ENCODE measurements around the gene SPIC. TPM values are rescaled to one million over a fixed set of nuclear protein-coding genes. Genes with fewer than 3 reads are reported as not detected.

SPIC gene
- polyA plus RNA-seq, 1 donor from 2014 or later, result not detected

- Histone ChIP-seq H2AFZ (ENCODE audit: low read depth, low read length) (no peak overlapping the region), H4K20me1 (ENCODE audit: insufficient read depth) (no peaks in the 10 kb centered on the region), H3K27me3 (ENCODE audit: insufficient read depth, low read depth, low read length) (no peaks in the 10 kb centered on the region), H3K27ac (ENCODE audit: low read length) (no peak overlapping the region), H3K9me2 (ENCODE audit: insufficient read depth, low read length) (no peaks in the 10 kb centered on the region), H3K9me3 (ENCODE audit: low read length) (no peaks in the 10 kb centered on the region), H3K79me2 (replicated peaks; ENCODE audit: insufficient read depth, low read length) (no peaks in the 10 kb centered on the region), H3K4me3 (ENCODE audit: low read length) (no peak overlapping the region), H3F3A (ENCODE audit: insufficient read depth, low read length, poor library complexity, severe bottlenecking) (no peaks in the 10 kb centered on the region), H3K36me3 (ENCODE audit: insufficient read depth, low read length) (no peaks in the 10 kb centered on the region), H3K9ac (ENCODE audit: low read length) (no peak overlapping the region), H3K4me2 (ENCODE audit: low read length) (no peak overlapping the region)
- TF ChIP-seq MXI1 (conservative IDR thresholded peaks at IDR 0.05; ENCODE audit: poor library complexity, severe bottlenecking), result no peak
- TF ChIP-seq EZH2 (IDR thresholded peaks at IDR 0.05; ENCODE audit: borderline replicate concordance, insufficient read depth, low read length, poor library complexity, severe bottlenecking), result no peak
- TF ChIP-seq TAF1 (IDR thresholded peaks at IDR 0.05; ENCODE audit: low read depth), result no peak
- TF ChIP-seq, protein P1, sequence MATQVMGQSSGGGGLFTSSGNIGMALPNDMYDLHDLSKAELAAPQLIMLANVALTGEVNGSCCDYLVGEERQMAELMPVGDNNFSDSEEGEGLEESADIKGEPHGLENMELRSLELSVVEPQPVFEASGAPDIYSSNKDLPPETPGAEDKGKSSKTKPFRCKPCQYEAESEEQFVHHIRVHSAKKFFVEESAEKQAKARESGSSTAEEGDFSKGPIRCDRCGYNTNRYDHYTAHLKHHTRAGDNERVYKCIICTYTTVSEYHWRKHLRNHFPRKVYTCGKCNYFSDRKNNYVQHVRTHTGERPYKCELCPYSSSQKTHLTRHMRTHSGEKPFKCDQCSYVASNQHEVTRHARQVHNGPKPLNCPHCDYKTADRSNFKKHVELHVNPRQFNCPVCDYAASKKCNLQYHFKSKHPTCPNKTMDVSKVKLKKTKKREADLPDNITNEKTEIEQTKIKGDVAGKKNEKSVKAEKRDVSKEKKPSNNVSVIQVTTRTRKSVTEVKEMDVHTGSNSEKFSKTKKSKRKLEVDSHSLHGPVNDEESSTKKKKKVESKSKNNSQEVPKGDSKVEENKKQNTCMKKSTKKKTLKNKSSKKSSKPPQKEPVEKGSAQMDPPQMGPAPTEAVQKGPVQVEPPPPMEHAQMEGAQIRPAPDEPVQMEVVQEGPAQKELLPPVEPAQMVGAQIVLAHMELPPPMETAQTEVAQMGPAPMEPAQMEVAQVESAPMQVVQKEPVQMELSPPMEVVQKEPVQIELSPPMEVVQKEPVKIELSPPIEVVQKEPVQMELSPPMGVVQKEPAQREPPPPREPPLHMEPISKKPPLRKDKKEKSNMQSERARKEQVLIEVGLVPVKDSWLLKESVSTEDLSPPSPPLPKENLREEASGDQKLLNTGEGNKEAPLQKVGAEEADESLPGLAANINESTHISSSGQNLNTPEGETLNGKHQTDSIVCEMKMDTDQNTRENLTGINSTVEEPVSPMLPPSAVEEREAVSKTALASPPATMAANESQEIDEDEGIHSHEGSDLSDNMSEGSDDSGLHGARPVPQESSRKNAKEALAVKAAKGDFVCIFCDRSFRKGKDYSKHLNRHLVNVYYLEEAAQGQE (IDR thresholded peaks at IDR 0.05; ENCODE audit: borderline replicate concordance), result no peak
- no peak for TF ChIP-seq RAD21 (conservative IDR thresholded peaks at IDR 0.05)
- no peak for TF ChIP-seq SMC3 (conservative IDR thresholded peaks at IDR 0.05; ENCODE audit: poor library complexity)
- TF ChIP-seq, protein P2, sequence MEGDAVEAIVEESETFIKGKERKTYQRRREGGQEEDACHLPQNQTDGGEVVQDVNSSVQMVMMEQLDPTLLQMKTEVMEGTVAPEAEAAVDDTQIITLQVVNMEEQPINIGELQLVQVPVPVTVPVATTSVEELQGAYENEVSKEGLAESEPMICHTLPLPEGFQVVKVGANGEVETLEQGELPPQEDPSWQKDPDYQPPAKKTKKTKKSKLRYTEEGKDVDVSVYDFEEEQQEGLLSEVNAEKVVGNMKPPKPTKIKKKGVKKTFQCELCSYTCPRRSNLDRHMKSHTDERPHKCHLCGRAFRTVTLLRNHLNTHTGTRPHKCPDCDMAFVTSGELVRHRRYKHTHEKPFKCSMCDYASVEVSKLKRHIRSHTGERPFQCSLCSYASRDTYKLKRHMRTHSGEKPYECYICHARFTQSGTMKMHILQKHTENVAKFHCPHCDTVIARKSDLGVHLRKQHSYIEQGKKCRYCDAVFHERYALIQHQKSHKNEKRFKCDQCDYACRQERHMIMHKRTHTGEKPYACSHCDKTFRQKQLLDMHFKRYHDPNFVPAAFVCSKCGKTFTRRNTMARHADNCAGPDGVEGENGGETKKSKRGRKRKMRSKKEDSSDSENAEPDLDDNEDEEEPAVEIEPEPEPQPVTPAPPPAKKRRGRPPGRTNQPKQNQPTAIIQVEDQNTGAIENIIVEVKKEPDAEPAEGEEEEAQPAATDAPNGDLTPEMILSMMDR (IDR thresholded peaks at IDR 0.05; ENCODE audit: poor library complexity, severe bottlenecking), result no peak
- no peak for TF ChIP-seq EP300 (conservative IDR thresholded peaks at IDR 0.05; ENCODE audit: poor library complexity, severe bottlenecking)
- TF ChIP-seq POLR2AphosphoS5 (IDR thresholded peaks at IDR 0.05), result no peak
These were observed 13.3 kb downstream of the SPIC start for GRCh38 chr12:101488469-101488868.

DNA sequence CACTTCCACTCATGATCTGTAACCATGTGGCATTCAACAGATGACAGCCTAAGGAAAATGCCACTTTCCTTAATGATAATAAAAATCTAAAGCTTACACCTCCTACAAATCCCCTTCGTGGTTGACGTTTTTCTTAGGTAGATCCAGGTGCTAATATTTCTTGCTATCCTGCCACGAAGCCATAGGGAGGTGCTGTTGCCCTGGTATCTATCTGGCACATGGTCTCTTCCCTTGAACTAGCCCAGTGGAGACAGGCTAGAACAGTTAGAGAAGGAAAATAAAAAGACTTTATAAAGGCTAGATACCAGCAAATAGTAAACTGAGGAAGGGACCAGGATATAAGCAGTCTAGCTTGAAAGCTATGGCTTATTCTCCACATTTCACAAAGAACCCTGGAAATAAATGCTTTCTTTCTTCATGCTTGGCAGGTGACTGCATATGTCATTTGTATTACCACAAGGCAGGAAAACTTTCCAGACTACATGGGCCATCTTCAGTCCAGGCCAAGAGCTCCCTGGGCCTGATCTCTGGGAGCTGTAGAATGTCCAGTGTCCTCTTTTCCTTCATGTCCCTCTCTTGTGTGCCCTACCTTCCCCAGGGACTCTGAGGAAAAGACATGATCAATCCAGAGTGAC lies 15.3 kb downstream of the SPIC start:
- Histone ChIP-seq H3K79me2 (replicated peaks; ENCODE audit: insufficient read depth, low read length) (no peaks in the 10 kb centered on the region), H3F3A (ENCODE audit: insufficient read depth, low read length, poor library complexity, severe bottlenecking) (no peaks in the 10 kb centered on the region), H3K27ac (ENCODE audit: low read length) (no peak overlapping the region), H3K4me2 (ENCODE audit: low read length) (no peak overlapping the region), H3K36me3 (ENCODE audit: insufficient read depth, low read length) (no peaks in the 10 kb centered on the region), H3K27me3 (ENCODE audit: insufficient read depth, low read depth, low read length) (no peaks in the 10 kb centered on the region), H3K9me3 (ENCODE audit: low read length) (no peaks in the 10 kb centered on the region), H2AFZ (ENCODE audit: low read depth, low read length) (no peak overlapping the region), H4K20me1 (ENCODE audit: insufficient read depth) (no peaks in the 10 kb centered on the region), H3K4me3 (ENCODE audit: low read length) (no peak overlapping the region), H3K9me2 (ENCODE audit: insufficient read depth, low read length) (no peaks in the 10 kb centered on the region), H3K9ac (ENCODE audit: low read length) (no peak overlapping the region)
- TF ChIP-seq TAF1 (IDR thresholded peaks at IDR 0.05; ENCODE audit: low read depth), result no peak
- TF ChIP-seq, protein P2 (IDR thresholded peaks at IDR 0.05; ENCODE audit: poor library complexity, severe bottlenecking), result no peak
- no peak for TF ChIP-seq POLR2AphosphoS5 (IDR thresholded peaks at IDR 0.05)
- TF ChIP-seq RAD21 (conservative IDR thresholded peaks at IDR 0.05), result no peak
- no peak for TF ChIP-seq MXI1 (conservative IDR thresholded peaks at IDR 0.05; ENCODE audit: poor library complexity, severe bottlenecking)
- TF ChIP-seq EZH2 (IDR thresholded peaks at IDR 0.05; ENCODE audit: borderline replicate concordance, insufficient read depth, low read length, poor library complexity, severe bottlenecking), result no peak
- TF ChIP-seq, protein P1 (IDR thresholded peaks at IDR 0.05; ENCODE audit: borderline replicate concordance), result no peak
- TF ChIP-seq SMC3 (conservative IDR thresholded peaks at IDR 0.05; ENCODE audit: poor library complexity), result no peak
